Stimulated activated CD4-positive, alpha-beta T cell treated with anti-CD3 and anti-CD28 coated beads, Interleukin-12 subunit alpha, Interleukin-12 subunit beta, amount 100 ng/mL, for 4 hours (primary cell): ENCODE data around the gene LGALS9.
A peak's percentile ranks its signal among the peaks of the same experiment; 100 is the strongest.

Source experiments
- DNase-seq: peaks from one replicate; pipeline ENCODE4 v3.0.0-alpha.2; 2020

LGALS9 gene

GRCh38 chr17:27630607-27631410, at the start of gene LGALS9:
LGALS9 (plus strand) TSS chr17:27631188; CDS start chr17:27631266, 78 bp downstream.
- peak; percentile 15 for DNase-seq

- no peak for DNase-seq
Observed at GRCh38 chr17:27582696-27583095, 48.3 kb upstream of the LGALS9 start.

GRCh38 chr17:27585153-27585681, 45.8 kb upstream of the LGALS9 start:
- no peak for DNase-seq

- no peak for DNase-seq
Observed at GRCh38 chr17:27585792-27586191, 45.2 kb upstream of the LGALS9 start.

GRCh38 chr17:27586203-27586721, 44.7 kb upstream of the LGALS9 start:
- no peak for DNase-seq

- no peak for DNase-seq
Observed at GRCh38 chr17:27588354-27588753, 42.6 kb upstream of the LGALS9 start.

GRCh38 chr17:27590864-27591263, 40.1 kb upstream of the LGALS9 start:
- no peak for DNase-seq

GRCh38 chr17:27591986-27592385, 39.0 kb upstream of the LGALS9 start:
- no peak for DNase-seq

GRCh38 chr17:27593232-27593856, 37.6 kb upstream of the LGALS9 start:
- DNase-seq, result no peak

- DNase-seq, result no peak
Observed at GRCh38 chr17:27593857-27594255, 37.1 kb upstream of the LGALS9 start.

- DNase-seq, result no peak
Observed at GRCh38 chr17:27595208-27595607, 35.8 kb upstream of the LGALS9 start.

GRCh38 chr17:27596096-27596495, 34.9 kb upstream of the LGALS9 start:
- no peak for DNase-seq

- DNase-seq, result no peak
Observed at GRCh38 chr17:27596566-27597187, 34.3 kb upstream of the LGALS9 start.

GRCh38 chr17:27597188-27597580, 33.8 kb upstream of the LGALS9 start:
- DNase-seq, result no peak

- no peak for DNase-seq
Observed at GRCh38 chr17:27597783-27598320, 33.1 kb upstream of the LGALS9 start.

- no peak for DNase-seq
Observed at GRCh38 chr17:27598337-27599050, 32.5 kb upstream of the LGALS9 start.

GRCh38 chr17:27600471-27600870, 30.5 kb upstream of the LGALS9 start:
- no peak for DNase-seq

- DNase-seq, result peak; percentile 85
Observed at GRCh38 chr17:27601069-27601974, 29.7 kb upstream of the LGALS9 start.

- no peak for DNase-seq
Observed at GRCh38 chr17:27601975-27602302, 29.0 kb upstream of the LGALS9 start.

- peak; percentile 71 for DNase-seq
Observed at GRCh38 chr17:27602721-27603420, 28.1 kb upstream of the LGALS9 start.

- DNase-seq, result no peak
Observed at GRCh38 chr17:27603421-27603770, 27.6 kb upstream of the LGALS9 start.
